Nephron (organoid): ENCODE results near the gene TERB2.
"Not testable (repeated sequence)": the region's sequence is repeated elsewhere in the genome, so short reads cannot be mapped to it uniquely, and the experiment has no call there.

Experiments
- H3K27ac Mint-ChIP-seq, 3 experiments: 2 replicates each; pipeline ENCODE4 v1.8.0; 2020; ENCODE audit warnings: mixed read lengths in 3 of 3, mild to moderate bottlenecking in 2 of 3, moderate library complexity in 1 of 3
- H3K27me3 Mint-ChIP-seq: 2 replicates; pipeline ENCODE4 v1.8.0; 2021; ENCODE audit warnings: low read depth, mild to moderate bottlenecking, moderate library complexity, mixed read lengths
- H3K36me3 Mint-ChIP-seq: 2 replicates; pipeline ENCODE4 v1.8.0; 2020; ENCODE audit warnings: low read depth, mixed read lengths
- H3K4me1 Mint-ChIP-seq: 2 replicates; pipeline ENCODE4 v1.8.0; 2020; ENCODE audit warnings: mixed read lengths
- H3K4me3 Mint-ChIP-seq, 3 experiments: 2 replicates each; pipeline ENCODE4 v1.8.0; 2020; ENCODE audit warnings: mild to moderate bottlenecking in 3 of 3, mixed read lengths in 3 of 3, moderate library complexity in 2 of 3
- H3K9me3 Mint-ChIP-seq: 2 replicates; pipeline ENCODE4 v1.8.0; 2020; ENCODE audit warnings: mixed read lengths
- TF ChIP-seq, protein P1 (sequence below), 3 experiments: fragments of 200-600 bp; sonication (generic); IDR thresholded peaks; one replicate each; pipeline ENCODE4 v1.5.0; 2021; ENCODE audit warnings: antibody characterized with exemption in 3 of 3; ENCODE audit not compliant: unreplicated experiment in 3 of 3

The TERB2 gene, protein sequence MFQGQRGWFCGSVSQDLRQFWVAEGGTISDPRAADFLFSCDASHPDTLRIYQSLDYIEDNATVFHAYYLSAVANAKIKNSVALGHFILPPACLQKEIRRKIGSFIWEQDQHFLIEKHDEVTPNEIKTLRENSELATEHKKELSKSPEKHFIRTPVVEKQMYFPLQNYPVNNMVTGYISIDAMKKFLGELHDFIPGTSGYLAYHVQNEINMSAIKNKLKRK

GRCh38 chr15:44956388-44956787, at the start of gene TERB2:
Gene TERB2 (plus strand): TSS chr15:44956687. CDS start chr15:44956719, 32 bp downstream.
- Mint-ChIP-seq H3K4me3 (no peak within 1 kb of the TSS), H3K4me1 (peaks cover 9% of the 10 kb centered on the region), H3K27ac (no peak within 1 kb of the TSS), H3K27me3 (no peaks in the 10 kb centered on the region), H3K36me3 (no peaks in the 10 kb centered on the region), H3K9me3 (no peaks in the 10 kb centered on the region)
- TF ChIP-seq, protein P1, sequence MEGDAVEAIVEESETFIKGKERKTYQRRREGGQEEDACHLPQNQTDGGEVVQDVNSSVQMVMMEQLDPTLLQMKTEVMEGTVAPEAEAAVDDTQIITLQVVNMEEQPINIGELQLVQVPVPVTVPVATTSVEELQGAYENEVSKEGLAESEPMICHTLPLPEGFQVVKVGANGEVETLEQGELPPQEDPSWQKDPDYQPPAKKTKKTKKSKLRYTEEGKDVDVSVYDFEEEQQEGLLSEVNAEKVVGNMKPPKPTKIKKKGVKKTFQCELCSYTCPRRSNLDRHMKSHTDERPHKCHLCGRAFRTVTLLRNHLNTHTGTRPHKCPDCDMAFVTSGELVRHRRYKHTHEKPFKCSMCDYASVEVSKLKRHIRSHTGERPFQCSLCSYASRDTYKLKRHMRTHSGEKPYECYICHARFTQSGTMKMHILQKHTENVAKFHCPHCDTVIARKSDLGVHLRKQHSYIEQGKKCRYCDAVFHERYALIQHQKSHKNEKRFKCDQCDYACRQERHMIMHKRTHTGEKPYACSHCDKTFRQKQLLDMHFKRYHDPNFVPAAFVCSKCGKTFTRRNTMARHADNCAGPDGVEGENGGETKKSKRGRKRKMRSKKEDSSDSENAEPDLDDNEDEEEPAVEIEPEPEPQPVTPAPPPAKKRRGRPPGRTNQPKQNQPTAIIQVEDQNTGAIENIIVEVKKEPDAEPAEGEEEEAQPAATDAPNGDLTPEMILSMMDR (IDR thresholded peaks at IDR 0.05; ENCODE audit: unreplicated experiment in 3 of 3), result no peak

DNA sequence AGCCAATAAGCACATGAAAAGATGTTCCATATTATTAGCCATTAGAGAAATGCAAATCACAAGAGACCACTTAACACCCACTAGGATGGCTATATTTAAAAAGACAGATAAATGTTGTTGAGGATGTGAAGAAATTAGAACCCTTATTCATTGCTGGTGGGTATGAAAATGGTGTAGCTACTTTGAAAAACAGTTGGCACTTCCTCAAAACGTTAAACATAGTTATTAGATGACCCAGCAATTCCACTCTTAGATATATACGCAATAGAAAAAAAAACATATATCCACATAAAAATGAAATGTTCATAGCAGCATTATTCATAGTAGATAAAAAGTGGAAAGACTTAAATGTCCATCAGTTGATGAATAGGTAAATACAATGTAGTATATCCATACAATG, 47.1 kb upstream of the TERB2 start:
- no peaks in the 10 kb centered on the region for H3K27me3 Mint-ChIP-seq
- H3K36me3 Mint-ChIP-seq, result no peaks in the 10 kb centered on the region
- H3K27ac Mint-ChIP-seq, result no peak overlapping the region
- H3K4me3 Mint-ChIP-seq, result no peak overlapping the region
- H3K9me3 Mint-ChIP-seq, result no peaks in the 10 kb centered on the region
- TF ChIP-seq, protein P1 (IDR thresholded peaks at IDR 0.05; ENCODE audit: unreplicated experiment in 3 of 3), result no peak
- peaks cover 10% of the 10 kb centered on the region for H3K4me1 Mint-ChIP-seq

DNA sequence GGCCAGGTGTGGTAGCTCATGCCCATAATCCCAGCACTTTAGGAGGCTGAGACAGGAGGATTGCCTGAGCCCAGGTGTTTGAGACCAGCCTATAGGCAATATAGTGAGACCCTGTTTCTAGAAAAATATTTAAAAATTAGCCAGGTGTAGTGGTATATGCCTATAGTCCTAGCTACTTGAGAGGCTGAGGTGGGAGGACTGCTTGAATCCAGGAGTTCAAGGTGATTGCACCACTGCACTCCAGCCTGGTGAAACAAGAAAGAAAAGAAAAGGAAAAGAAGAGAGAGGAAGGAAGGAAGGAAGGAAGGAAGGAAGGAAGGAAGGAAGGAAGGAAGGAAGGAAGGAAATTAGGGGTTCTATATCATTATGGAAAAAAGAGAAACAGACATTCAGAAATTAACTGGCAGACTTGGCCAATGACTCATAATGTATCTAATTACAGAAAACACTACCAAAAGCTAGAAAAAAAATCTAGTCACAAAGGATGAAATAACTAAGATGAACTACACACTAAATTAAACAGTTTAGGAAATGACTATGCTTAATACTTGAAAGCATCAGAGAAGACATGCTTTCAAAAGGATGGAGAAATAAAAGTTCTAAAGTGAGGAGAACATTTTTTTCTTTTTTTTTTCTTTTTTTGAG, 45.4 kb upstream of the TERB2 start:
- TF ChIP-seq, protein P1 (IDR thresholded peaks at IDR 0.05; ENCODE audit: unreplicated experiment in 3 of 3), result no peak
- H3K36me3 Mint-ChIP-seq, result no peaks in the 10 kb centered on the region
- peak overlapping the region in 1 of 3 experiments; percentile 7 for H3K27ac Mint-ChIP-seq
- H3K4me3 Mint-ChIP-seq, result no peak overlapping the region
- peaks cover 10% of the 10 kb centered on the region for H3K4me1 Mint-ChIP-seq
- no peaks in the 10 kb centered on the region for H3K27me3 Mint-ChIP-seq
- H3K9me3 Mint-ChIP-seq, result no peaks in the 10 kb centered on the region

GRCh38 chr15:44912186-44912585, 44.3 kb upstream of the TERB2 start:
- not testable (repeated sequence) for H3K4me3 Mint-ChIP-seq, H3K27me3 Mint-ChIP-seq, H3K9me3 Mint-ChIP-seq

DNA sequence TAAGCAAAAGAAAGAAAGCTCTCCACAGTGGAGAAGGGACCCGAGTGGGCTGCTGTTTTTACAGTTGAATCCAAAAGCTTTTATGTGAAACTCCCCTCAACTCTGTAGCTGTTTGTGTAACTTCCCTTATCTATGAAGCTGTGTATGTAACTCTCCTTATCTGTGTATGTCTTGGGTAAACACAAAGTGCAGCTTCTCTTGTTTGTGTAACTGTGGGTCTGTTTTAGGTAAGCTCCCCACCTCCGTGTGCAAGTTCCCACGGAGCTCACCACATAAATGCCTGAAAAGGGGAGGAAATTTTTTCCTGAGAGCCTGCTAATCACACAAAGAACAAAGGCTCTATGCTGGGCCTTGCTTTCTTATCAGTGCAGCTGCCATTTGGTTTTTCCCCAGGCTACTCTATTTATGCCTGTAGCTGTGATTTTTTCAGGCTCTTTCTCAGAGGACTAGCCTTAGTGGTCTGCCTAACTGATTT, 43.5 kb upstream of the TERB2 start:
- not testable (repeated sequence) for H3K4me3 Mint-ChIP-seq, H3K9me3 Mint-ChIP-seq, H3K36me3 Mint-ChIP-seq, H3K27me3 Mint-ChIP-seq
- H3K4me1 Mint-ChIP-seq, result peaks cover 10% of the 10 kb centered on the region
- H3K27ac Mint-ChIP-seq, result peak overlapping the region; percentile 91 to 96 (median 94)

More at GRCh38 chr15:44912186-44912585, 44.3 kb upstream of the TERB2 start:
- Mint-ChIP-seq H3K4me1 (peaks cover 10% of the 10 kb centered on the region), H3K27ac (peak overlapping the region in 1 of 3 experiments; percentile 96)
- H3K36me3 Mint-ChIP-seq, result not testable (repeated sequence)

DNA sequence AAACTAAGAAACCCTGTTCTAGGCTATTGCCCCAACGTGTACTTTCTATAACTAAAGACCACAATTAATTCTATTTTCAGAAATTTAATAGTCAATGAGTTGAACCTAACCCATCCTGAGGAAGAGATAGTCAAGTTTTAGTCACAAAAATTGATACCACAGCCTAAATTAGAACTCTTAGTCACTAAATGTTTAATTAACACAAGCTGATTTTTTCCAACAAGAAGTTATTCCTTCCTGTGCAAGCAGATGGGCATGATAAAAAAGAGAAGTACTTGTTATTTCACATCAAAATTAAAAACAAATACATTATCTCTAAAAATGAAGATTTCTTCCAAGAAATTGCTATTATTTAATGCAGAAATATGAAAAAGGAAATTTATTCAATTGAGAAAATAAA, 38.4 kb upstream of the TERB2 start:
- Mint-ChIP-seq H3K36me3 (no peaks in the 10 kb centered on the region), H3K4me1 (peaks cover 2% of the 10 kb centered on the region), H3K27ac (no peak overlapping the region), H3K4me3 (no peak overlapping the region), H3K9me3 (no peaks in the 10 kb centered on the region), H3K27me3 (peaks cover 4% of the 10 kb centered on the region)
- TF ChIP-seq, protein P1 (IDR thresholded peaks at IDR 0.05; ENCODE audit: unreplicated experiment in 3 of 3), result no peak

DNA sequence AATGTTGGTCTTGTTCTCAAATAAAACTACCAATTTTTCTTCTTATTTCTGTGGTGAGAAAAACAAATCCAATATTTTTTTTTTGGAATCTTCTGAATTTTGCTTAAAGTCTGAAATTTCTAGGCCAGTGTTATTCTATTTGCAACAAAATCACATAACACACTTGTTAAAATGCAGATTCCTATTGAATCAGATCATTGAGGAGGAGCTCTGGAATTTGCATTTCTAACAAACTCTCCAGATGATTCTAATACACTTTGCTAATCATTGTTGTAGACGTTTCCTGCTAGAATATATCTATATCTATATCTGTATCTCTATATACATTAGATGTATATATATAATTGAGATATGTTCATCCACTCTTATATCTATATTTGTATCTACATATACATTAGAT, 27.8 kb upstream of the TERB2 start:
- H3K27ac Mint-ChIP-seq, H3K9me3 Mint-ChIP-seq, H3K4me1 Mint-ChIP-seq, H3K27me3 Mint-ChIP-seq, H3K4me3 Mint-ChIP-seq, H3K36me3 Mint-ChIP-seq: not testable (repeated sequence)

- H3K27ac Mint-ChIP-seq, H3K36me3 Mint-ChIP-seq, H3K9me3 Mint-ChIP-seq, H3K27me3 Mint-ChIP-seq, H3K4me3 Mint-ChIP-seq, H3K4me1 Mint-ChIP-seq: not testable (repeated sequence)
Observed at GRCh38 chr15:44930283-44930682, 26.2 kb upstream of the TERB2 start.

GRCh38 chr15:44958302-44958701, 1.8 kb downstream of the TERB2 start:
- H3K27ac Mint-ChIP-seq, H3K27me3 Mint-ChIP-seq, H3K4me3 Mint-ChIP-seq, H3K36me3 Mint-ChIP-seq, H3K4me1 Mint-ChIP-seq, H3K9me3 Mint-ChIP-seq: not testable (repeated sequence)
